CD4-positive, CD25-positive, alpha-beta regulatory T cell (primary cell): ENCODE data around the gene LORICRIN. TPM values are rescaled to one million over a fixed set of nuclear protein-coding genes. Genes with fewer than 3 reads are reported as not detected.

Source experiments
- ATAC-seq, 2 donors: fragments of 150-1000 bp; cut with Tn5 transposase; one replicate each; pipeline ENCODE4 v1.10.0; 2021; ENCODE audit warnings: low read depth in 2 of 2, moderate number of reproducible peaks in 2 of 2, moderate library complexity in 1 of 2
- DNase-seq, 3 donors: peaks; one replicate each; pipeline versions ENCODE4 v3.0.0 to v3.0.0-alpha.2; 2012 to 2022; ENCODE audit warnings: mixed read lengths in 1 of 3
- H3K27ac ChIP-seq: one replicate; pipeline ENCODE4 v1.7.0; 2013; ENCODE audit warnings: mild to moderate bottlenecking, low read length; ENCODE audit not compliant: insufficient read depth, poor library complexity, severe bottlenecking
- H3K27me3 ChIP-seq: one replicate; pipeline ENCODE4 v1.7.0; 2013; ENCODE audit warnings: low read length; ENCODE audit not compliant: control insufficient read depth, insufficient read depth
- H3K36me3 ChIP-seq: one replicate; pipeline ENCODE4 v1.7.0; 2013; ENCODE audit warnings: mild to moderate bottlenecking, low read length, moderate library complexity; ENCODE audit not compliant: control insufficient read depth, insufficient read depth
- H3K4me1 ChIP-seq: 2 replicates; pipeline ENCODE4 v1.7.0; 2013; ENCODE audit warnings: mild to moderate bottlenecking, low read length; ENCODE audit not compliant: insufficient read depth, control insufficient read depth, poor library complexity, severe bottlenecking
- H3K4me3 ChIP-seq: one replicate; pipeline ENCODE4 v1.7.0; 2013; ENCODE audit warnings: low read depth, mild to moderate bottlenecking, low read length, moderate library complexity
- H3K9me3 ChIP-seq, 2 experiments: 1 replicate in 1 of 2; 2 replicates in 1 of 2; pipeline ENCODE4 v1.7.0; 2013; ENCODE audit warnings: low read length in 2 of 2, mild to moderate bottlenecking in 1 of 2, moderate library complexity in 1 of 2; ENCODE audit not compliant: control insufficient read depth in 2 of 2
- H3K27ac Mint-ChIP-seq, 3 donors: one replicate each; pipeline ENCODE4 v1.8.0; 2020 to 2022; ENCODE audit warnings: mild to moderate bottlenecking in 3 of 3, mixed read lengths in 3 of 3, moderate library complexity in 2 of 3
- H3K27me3 Mint-ChIP-seq: one replicate; pipeline ENCODE4 v1.8.0; 2022; ENCODE audit warnings: mild to moderate bottlenecking, mixed read lengths
- H3K36me3 Mint-ChIP-seq: one replicate; pipeline ENCODE4 v1.8.0; 2020; ENCODE audit warnings: mixed read lengths
- H3K4me1 Mint-ChIP-seq, 4 donors: one replicate each; pipeline ENCODE4 v1.8.0; 2020 to 2022; ENCODE audit warnings: mixed read lengths in 4 of 4, mild to moderate bottlenecking in 1 of 4
- H3K4me3 Mint-ChIP-seq, 4 donors: one replicate each; pipeline ENCODE4 v1.8.0; 2020 to 2022; ENCODE audit warnings: mild to moderate bottlenecking in 4 of 4, mixed read lengths in 4 of 4, moderate library complexity in 3 of 4
- H3K9me3 Mint-ChIP-seq, 7 donors: one replicate each; pipeline ENCODE4 v1.8.0; 2020 to 2022; ENCODE audit warnings: mixed read lengths in 7 of 7, mild to moderate bottlenecking in 3 of 7, moderate library complexity in 2 of 7
- polyA plus RNA-seq, 4 donors: library from polyadenylated mRNA; unstranded; fragments of 300-500 nt; fragmentation: Illumina TruSeq; gene quantifications; one replicate each; pipeline ENCODE4 v1.2.3, GENCODE V29; 2021
- total RNA-seq: library from RNA; stranded (reverse); gene quantifications from one replicate; pipeline ENCODE4 v1.2.3, GENCODE V29; 2022

Gene LORICRIN
- total and polyA plus RNA-seq, 5 donors from 2014 or later = not detected

GRCh38 chr1:153233448-153233847, 26.0 kb upstream of the LORICRIN start:
- Histone ChIP-seq H3K36me3 (no peaks in the 10 kb centered on the region), H3K4me3 (no peak overlapping the region), H3K27ac (no peak overlapping the region), H3K4me1 (no peaks in the 10 kb centered on the region), H3K9me3 (no peaks in the 10 kb centered on the region), H3K27me3 (peaks cover 4% of the 10 kb centered on the region)
- Mint-ChIP-seq H3K4me3 (no peak overlapping the region), H3K27ac (no peak overlapping the region), H3K27me3 (peaks cover 10% of the 10 kb centered on the region), H3K4me1 (no peaks in the 10 kb centered on the region), H3K36me3 (no peaks in the 10 kb centered on the region), H3K9me3 (peaks cover 0 to 1% (median 0%) of the 10 kb centered on the region in 7 donors)
- ATAC-seq (no peak), DNase-seq (no peak)

- Mint-ChIP-seq H3K9me3 (peaks cover 0 to 2% (median 0%) of the 10 kb centered on the region in 7 donors), H3K4me1 (no peaks in the 10 kb centered on the region), H3K4me3 (no peak overlapping the region), H3K27ac (no peak overlapping the region), H3K27me3 (peaks cover 16% of the 10 kb centered on the region), H3K36me3 (no peaks in the 10 kb centered on the region)
- H3K27ac ChIP-seq = no peak overlapping the region
- H3K36me3 ChIP-seq = no peaks in the 10 kb centered on the region
- no peak for DNase-seq
- no peaks in the 10 kb centered on the region for H3K9me3 ChIP-seq
- ATAC-seq = no peak
- H3K27me3 ChIP-seq = peaks cover 2% of the 10 kb centered on the region
- H3K4me1 ChIP-seq = no peaks in the 10 kb centered on the region
- no peak overlapping the region for H3K4me3 ChIP-seq
Observed at GRCh38 chr1:153238527-153238926, 21.0 kb upstream of the LORICRIN start.

- H3K27ac ChIP-seq = no peak overlapping the region
- no peaks in the 10 kb centered on the region for H3K4me1 ChIP-seq
- H3K9me3 Mint-ChIP-seq = peaks cover 0 to 2% (median 0%) of the 10 kb centered on the region in 7 donors
- no peaks in the 10 kb centered on the region for H3K36me3 Mint-ChIP-seq
- H3K36me3 ChIP-seq = no peaks in the 10 kb centered on the region
- DNase-seq (no peak), ATAC-seq (no peak)
- H3K27me3 ChIP-seq = no peaks in the 10 kb centered on the region
- no peaks in the 10 kb centered on the region for H3K9me3 ChIP-seq
- H3K4me3 ChIP-seq = no peak overlapping the region
- H3K4me1 Mint-ChIP-seq = no peaks in the 10 kb centered on the region
- H3K4me3 Mint-ChIP-seq = no peak overlapping the region
- H3K27ac Mint-ChIP-seq = no peak overlapping the region
- H3K27me3 Mint-ChIP-seq = peaks cover 6% of the 10 kb centered on the region
Observed at GRCh38 chr1:153242160-153242559, 17.3 kb upstream of the LORICRIN start.

GRCh38 chr1:153245466-153245865, 14.0 kb upstream of the LORICRIN start:
- no peaks in the 10 kb centered on the region for H3K9me3 ChIP-seq
- no peaks in the 10 kb centered on the region for H3K36me3 ChIP-seq
- DNase-seq (no peak), ATAC-seq (no peak)
- Mint-ChIP-seq H3K4me3 (no peak overlapping the region), H3K4me1 (no peaks in the 10 kb centered on the region), H3K27ac (no peak overlapping the region), H3K27me3 (peaks cover 16% of the 10 kb centered on the region), H3K36me3 (no peaks in the 10 kb centered on the region), H3K9me3 (peaks cover 0 to 2% (median 0%) of the 10 kb centered on the region in 7 donors)
- peaks cover 6% of the 10 kb centered on the region for H3K27me3 ChIP-seq
- no peak overlapping the region for H3K27ac ChIP-seq
- H3K4me3 ChIP-seq = no peak overlapping the region
- no peaks in the 10 kb centered on the region for H3K4me1 ChIP-seq

GRCh38 chr1:153246018-153246417, 13.5 kb upstream of the LORICRIN start:
- ATAC-seq (no peak), DNase-seq (no peak)
- Mint-ChIP-seq H3K9me3 (peaks cover 0 to 2% (median 0%) of the 10 kb centered on the region in 7 donors), H3K36me3 (no peaks in the 10 kb centered on the region), H3K4me1 (no peaks in the 10 kb centered on the region), H3K4me3 (no peak overlapping the region), H3K27ac (no peak overlapping the region), H3K27me3 (peaks cover 16% of the 10 kb centered on the region)
- Histone ChIP-seq H3K27me3 (peaks cover 6% of the 10 kb centered on the region), H3K4me3 (no peak overlapping the region), H3K9me3 (no peaks in the 10 kb centered on the region), H3K27ac (no peak overlapping the region), H3K4me1 (no peaks in the 10 kb centered on the region), H3K36me3 (no peaks in the 10 kb centered on the region)

- H3K27me3 ChIP-seq = peaks cover 6% of the 10 kb centered on the region
- H3K4me3 ChIP-seq = no peak overlapping the region
- H3K36me3 ChIP-seq = no peaks in the 10 kb centered on the region
- no peak overlapping the region for H3K27ac ChIP-seq
- no peak overlapping the region for H3K4me3 Mint-ChIP-seq
- H3K4me1 ChIP-seq = no peaks in the 10 kb centered on the region
- H3K27ac Mint-ChIP-seq = no peak overlapping the region
- no peaks in the 10 kb centered on the region for H3K4me1 Mint-ChIP-seq
- H3K9me3 ChIP-seq = no peaks in the 10 kb centered on the region
- DNase-seq (no peak), ATAC-seq (no peak)
- peaks cover 0 to 2% (median 0%) of the 10 kb centered on the region in 7 donors for H3K9me3 Mint-ChIP-seq
- peaks cover 16% of the 10 kb centered on the region for H3K27me3 Mint-ChIP-seq
- no peaks in the 10 kb centered on the region for H3K36me3 Mint-ChIP-seq
Observed at GRCh38 chr1:153246825-153247224, 12.7 kb upstream of the LORICRIN start.

GRCh38 chr1:153248176-153248879, 11.2 kb upstream of the LORICRIN start:
- Histone ChIP-seq H3K27me3 (peaks cover 6% of the 10 kb centered on the region), H3K4me1 (no peaks in the 10 kb centered on the region), H3K36me3 (no peaks in the 10 kb centered on the region), H3K27ac (no peak overlapping the region), H3K4me3 (no peak overlapping the region), H3K9me3 (no peaks in the 10 kb centered on the region)
- Mint-ChIP-seq H3K4me1 (no peaks in the 10 kb centered on the region), H3K36me3 (no peaks in the 10 kb centered on the region), H3K4me3 (no peak overlapping the region), H3K9me3 (peaks cover 0 to 2% (median 0%) of the 10 kb centered on the region in 7 donors), H3K27ac (no peak overlapping the region), H3K27me3 (peaks cover 16% of the 10 kb centered on the region)
- ATAC-seq (no peak), DNase-seq (no peak)

- no peak for DNase-seq
- Histone ChIP-seq H3K4me1 (peaks cover 5% of the 10 kb centered on the region), H3K27me3 (peaks cover 6% of the 10 kb centered on the region), H3K4me3 (no peak overlapping the region), H3K36me3 (no peaks in the 10 kb centered on the region), H3K27ac (no peak overlapping the region), H3K9me3 (no peaks in the 10 kb centered on the region)
- no peak for ATAC-seq
- Mint-ChIP-seq H3K4me1 (peaks cover 0 to 6% (median 2%) of the 10 kb centered on the region in 4 donors), H3K9me3 (peaks cover 0 to 2% (median 0%) of the 10 kb centered on the region in 7 donors), H3K27ac (no peak overlapping the region), H3K27me3 (peaks cover 16% of the 10 kb centered on the region), H3K36me3 (no peaks in the 10 kb centered on the region), H3K4me3 (no peak overlapping the region)
Observed at GRCh38 chr1:153250166-153250565, 9.3 kb upstream of the LORICRIN start.
